ENCODE data around the gene RAPGEF3.

- TF ChIP-seq CTCF (IDR thresholded peaks at IDR 0.05 in 4 of 5, conservative IDR thresholded peaks at IDR 0.05 in 1 of 5) (no peak), POLR2A (IDR thresholded peaks at IDR 0.05) (no peak)
These were observed 2.8 kb downstream of the RAPGEF3 start for GRCh38 chr12:47755655-47756562.
